Fibroblast of the conjunctiva (primary cell): ENCODE results near the gene HSF2BP.
"Not testable (repeated sequence)": the region's sequence is repeated elsewhere in the genome, so short reads cannot be mapped to it uniquely, and the experiment has no call there.

ENCODE experiments used
- DNase-seq: peaks from one replicate; pipeline ENCODE4 v3.0.0-alpha.2; 2010; ENCODE audit warnings: low read depth

HSF2BP gene

DNA sequence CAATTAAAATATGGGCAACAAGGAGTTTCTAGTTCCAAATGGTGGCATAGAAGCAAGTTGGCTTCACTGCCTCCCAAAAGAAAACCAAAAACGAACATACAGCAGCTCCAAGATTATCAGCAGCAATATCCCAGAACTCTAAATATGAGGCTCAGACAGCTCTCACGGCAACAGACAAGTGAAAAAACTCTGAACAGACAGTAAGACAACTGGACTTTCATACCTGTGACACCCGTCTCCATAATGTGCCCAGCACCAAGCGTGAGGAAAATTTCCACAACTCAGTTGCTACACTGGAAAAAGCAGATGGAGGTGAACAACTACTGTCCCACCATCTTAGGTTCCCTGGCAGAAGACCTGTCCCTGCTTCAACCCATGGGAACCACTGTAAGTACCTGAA is 39.9 kb downstream of the HSF2BP start:
- DNase-seq: no peak

DNA sequence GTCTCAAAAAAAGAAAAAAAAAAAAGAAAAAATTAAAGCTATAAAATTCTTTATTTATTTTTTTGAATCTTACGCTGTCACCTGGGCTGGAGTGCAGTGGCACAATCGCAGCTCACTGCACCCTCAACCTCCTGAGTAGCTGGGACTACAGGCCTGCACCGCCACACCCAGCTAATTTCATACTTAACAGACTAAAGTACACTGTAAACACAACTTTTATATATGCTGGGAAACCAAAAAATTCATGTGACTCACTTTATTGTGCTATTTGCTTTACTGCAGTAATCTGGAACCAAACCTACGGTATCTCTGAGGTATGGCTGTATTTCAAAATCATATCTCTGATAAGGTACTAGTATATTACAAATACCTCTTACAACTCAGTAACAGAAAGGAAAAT is 40.3 kb downstream of the HSF2BP start:
- no peak for DNase-seq

DNA sequence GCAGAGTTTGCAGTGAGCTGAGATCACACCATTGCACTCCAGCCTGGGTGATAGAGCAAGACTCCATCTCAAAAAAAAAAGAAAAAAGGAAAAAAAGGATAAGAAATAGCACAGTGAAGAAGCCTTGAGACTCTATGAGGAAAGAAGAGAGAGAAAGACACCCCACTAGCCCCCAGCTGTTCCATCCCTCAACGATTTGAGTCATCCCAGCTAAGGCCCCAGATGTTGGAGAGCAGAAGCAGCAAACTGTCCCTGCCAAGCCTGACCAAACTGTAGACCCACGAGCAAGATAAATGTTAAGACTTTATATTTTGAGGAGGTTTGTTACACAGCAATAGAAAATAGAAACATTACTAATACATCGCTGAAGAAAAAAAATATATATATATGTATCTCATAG is 42.4 kb downstream of the HSF2BP start:
- DNase-seq: not testable (repeated sequence)

DNA sequence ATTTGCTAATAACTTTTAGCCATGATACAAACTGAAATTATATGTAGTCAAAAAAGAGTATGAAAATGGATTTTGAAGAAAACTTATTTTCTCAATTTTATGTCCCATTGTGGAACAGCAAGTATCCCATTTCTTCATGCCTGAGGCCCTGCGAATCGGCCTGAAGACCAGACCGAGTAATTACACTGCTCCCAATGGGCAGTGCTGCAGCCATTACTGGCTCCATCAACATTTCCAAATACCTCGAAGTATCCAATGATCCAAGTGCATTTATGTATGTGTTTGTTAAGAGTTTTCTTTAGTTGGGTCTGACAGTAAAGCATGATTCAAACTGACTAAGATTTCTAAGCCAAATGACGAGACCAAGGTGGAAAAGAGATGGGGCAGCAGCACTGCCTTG is 44.4 kb downstream of the HSF2BP start:
- DNase-seq: no peak

DNA sequence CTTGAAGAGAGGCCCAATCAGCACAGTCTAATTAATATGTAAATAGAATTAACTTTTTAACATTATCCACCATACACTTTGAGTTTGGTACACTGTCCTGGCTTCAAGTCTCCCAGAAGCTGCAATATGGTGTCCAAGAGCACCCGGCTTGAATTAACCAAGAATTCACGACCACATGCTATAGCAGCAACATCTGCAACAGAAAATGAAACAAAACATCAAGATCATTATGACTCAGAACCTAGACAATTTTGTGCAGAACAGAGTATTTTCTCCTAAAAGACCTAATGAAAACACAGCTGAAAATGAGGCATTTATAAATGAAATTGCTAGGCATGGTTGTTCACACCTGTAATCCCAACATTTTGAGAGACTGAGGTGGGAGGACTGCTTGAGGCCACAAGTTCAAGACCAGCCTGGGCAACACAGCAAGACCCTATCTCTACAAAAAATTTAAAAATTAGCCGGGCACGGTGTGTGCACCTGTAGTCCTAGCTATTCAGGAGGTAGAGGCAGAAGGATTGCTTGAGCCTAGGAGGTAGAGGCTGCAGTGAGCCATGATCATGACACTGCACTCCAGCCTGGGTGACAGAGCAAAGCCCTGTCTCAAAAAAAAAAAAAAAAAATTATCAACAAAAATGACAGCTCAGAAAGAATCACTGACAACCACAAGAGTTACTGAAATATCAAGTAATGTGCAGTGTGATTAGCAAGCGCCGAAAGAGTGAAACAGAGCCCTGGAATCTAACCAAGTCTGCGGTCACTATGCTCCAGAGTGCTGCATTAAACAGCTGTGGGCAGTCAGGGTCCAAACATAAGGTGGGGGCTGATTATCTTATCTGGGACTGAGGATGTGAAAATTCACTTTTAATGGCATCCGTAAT is 45.3 kb downstream of the HSF2BP start:
- peak; percentile 39 for DNase-seq

DNA sequence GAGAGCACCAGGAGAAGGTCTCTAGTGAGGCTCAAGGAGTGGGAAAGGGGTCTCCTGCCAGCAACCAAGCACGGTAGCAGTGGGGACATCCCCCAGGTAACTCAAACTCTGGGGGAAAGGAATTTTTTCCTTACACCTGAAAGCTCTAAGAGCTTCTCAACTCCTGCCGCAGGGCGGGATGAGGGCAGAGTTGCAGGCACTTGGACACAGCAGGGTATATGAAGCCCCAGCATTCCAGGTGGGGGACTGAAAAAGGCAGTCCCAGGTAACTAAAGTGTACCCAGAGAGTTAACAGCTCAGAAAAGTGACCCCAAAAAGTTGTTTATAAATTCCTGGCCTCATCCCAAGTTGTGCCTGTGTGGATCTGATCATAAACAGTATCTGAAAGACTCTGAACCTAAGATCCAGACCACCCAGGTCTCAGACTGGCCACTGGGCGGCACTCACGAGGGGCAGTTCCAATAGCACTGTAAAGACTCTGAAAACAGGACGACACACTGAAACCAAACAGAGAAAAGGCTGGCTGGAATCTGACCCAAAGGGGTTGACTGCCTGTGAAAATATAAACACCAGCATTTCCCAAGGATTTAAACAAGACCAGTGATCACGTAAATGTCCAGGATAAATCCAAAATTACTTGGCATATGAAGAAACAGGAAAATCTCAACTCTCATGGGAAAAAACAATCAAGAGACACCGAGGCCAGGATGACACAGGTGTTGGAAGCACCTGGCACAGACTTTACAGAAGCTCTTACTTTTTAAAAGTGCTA is 47.5 kb downstream of the HSF2BP start:
- peak; percentile 40 for DNase-seq

DNA sequence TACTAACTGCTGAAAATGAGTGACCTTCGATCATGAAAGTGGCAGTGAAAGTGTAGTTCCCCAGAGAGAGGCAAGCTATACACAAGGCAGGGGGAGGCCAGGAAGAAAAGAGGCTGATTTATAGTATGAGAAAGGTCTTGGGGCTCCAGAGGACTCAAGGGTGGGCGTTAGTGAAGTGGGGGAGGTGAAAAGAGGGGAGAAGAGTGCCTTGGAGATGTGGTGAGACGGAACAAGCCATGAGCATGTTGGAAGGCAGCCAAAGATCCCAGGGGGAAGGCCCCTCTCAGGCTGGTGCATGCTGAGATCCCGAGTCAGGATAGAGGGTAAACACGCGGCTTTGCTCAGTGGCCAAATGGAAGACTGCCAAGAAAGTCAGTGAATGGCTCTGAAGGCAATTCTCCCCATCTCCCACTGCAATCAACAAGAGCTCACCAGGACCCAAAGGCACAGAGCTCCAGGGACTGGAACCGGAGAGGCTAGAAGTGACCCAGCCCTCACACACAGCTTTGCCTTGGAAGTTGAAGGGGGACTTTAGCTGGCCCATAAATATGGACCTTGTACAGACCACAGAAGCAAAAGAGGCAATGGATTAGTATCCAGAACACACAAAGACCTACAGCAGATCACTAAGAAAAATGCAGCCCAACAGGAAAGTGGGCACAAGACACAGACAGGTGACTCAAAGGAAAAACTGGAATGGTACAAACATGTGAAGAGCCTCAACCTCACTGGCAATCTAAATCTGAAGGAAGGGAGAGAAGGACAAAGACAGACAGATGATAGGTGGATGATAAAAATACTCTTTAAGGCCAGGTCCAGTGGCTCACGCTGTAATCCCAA is 49.6 kb downstream of the HSF2BP start:
- DNase-seq: peak; percentile 40

DNA sequence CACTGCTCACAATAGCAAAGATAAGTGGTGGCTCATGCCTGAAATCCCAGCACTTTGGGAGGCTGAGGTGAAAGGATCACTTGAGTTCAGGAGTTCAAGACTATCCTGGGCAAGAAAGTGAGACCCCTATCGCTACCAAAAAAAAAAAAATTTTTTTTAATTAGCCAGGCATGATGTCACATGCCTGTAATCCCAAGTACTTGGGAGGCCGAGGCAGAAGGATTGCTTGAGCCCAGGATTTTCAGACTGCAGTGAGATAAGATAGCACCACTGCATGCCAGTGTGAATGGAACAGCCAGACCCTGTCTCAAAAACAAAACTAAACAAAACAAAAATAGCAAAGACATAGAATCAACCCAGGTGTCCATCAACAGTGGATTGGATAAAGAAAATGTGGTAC is 50.6 kb downstream of the HSF2BP start:
- no peak for DNase-seq

DNA sequence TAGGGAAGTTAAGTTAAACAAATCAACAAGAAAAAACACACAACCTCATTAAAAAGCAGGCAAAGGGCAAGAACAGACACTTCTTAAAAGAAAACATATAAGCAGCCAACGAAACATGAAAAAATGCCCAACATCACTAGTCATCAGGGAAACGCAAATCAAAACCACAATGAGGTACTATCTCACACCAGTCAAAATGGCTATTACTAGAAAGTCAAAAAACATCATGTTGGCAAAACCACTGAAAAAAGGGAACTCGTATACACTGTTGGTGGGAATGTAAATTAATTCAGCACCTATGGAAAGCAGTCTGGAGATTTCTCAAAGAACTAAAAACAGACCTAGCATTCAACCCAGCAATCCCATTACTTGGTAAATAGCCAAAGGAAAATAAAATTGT is 51.1 kb downstream of the HSF2BP start:
- DNase-seq: peak; percentile 22

DNA sequence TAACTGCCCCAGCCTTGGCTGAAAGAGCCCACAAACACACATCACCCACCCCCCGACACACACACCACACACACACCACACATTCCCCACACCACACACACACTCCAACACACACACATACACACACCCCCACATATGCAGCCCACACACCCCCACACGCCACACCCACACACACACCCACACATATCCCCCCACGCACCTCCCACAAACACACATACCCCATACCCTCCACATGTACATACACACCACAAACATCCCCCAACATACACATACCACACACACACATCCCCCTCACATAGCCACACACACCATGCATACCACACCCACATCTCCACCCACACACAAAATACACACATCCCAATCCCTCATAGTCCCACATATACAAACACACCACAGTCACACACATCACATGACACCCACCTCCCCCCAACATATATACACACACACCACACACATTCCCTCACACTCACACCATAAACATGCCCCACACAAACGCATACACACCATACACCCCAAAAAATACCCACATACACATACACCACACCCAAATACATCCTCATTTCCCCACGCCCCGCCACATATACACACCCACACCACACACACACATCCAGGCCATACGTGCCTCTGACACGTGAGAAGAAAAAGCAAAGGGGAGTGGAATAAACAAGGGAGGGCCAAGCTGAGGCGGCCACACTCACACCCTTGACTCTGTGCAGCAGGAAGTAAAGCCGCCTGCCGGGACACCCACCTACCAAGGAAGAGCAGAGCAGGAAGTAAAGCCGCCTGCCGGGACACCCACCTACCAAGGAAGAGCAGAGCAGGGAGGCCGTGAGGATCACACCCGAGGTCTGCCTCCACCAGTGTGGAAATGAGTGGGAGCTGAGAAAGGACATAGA is 53.7 kb downstream of the HSF2BP start:
- DNase-seq: no peak

DNA sequence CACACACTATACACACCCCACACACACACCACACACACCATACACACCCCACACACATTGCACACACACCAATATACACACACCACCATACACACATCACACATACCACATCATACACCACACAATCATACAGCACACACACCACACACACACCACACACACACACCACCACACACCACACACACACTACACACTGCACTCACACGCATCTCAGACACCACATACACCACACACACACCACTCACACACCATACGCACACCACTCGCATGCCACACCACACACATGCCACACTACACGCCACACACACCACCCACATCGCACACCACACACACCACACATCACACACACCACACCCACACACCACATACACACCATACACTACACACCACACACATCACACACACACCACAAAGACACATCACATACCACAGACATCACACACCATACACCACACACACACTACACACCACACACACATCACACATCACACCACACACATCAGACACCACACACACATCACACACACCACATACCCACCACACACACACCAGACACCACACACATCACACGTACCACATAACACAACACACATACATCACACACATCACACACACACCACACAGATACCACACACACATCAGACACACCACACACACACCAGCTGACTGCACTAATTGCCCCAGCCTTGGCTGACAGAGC is 54.6 kb downstream of the HSF2BP start:
- DNase-seq: no peak

DNA sequence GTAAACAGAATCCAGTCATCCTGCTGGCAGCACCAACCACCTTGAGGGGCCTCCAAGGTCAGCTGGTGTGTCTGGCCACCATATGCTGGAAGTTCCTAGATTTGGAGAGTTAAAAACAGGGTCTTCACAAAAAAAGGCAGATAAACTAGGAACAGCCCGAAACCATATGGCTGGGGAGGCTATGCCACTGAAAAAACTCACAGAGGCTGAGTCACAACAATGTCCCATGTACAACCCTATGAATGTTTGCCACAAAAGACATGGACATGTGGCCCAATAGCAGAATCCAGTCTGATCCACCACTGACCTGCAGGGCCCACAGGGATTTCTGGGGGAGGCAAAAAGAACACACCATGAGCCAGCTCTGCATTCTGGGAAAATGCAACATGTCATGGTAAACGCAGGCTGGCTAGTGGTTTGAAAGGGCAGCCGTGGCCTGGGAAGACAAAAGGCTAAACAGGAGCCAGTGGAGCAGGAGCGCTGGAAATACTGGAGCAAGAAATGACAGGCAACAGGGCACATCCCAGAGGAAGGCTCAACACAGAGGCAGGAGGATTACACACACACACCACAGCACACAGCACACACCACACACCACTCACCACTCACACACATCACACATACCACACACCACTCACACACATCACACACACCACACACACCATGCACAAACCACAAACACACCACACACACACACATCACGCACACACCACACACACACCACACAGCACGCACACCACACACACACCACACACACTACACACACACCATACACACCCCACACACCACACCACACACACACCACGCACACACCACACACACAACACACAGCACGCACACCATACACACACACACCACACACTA is 55.4 kb downstream of the HSF2BP start:
- DNase-seq: peak; percentile 29

DNA sequence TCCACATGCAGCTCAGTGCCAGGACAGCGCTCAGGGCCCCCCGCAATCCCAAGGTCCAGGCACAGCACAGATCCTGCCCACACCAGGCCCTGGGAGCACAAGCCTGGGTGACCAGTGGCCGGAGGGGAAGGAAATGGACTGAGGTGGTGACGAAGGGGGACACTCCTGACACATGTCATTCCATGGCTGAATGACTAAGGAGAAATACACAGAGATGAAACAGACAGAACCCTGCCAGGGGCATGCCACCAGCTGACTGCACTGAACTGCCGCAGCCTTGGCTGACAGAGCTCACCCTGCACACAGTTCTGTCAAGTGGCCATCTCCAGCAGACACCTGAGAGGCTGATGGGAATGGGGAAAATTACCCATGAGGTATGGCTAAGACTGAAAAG is 56.1 kb downstream of the HSF2BP start:
- no peak for DNase-seq

DNA sequence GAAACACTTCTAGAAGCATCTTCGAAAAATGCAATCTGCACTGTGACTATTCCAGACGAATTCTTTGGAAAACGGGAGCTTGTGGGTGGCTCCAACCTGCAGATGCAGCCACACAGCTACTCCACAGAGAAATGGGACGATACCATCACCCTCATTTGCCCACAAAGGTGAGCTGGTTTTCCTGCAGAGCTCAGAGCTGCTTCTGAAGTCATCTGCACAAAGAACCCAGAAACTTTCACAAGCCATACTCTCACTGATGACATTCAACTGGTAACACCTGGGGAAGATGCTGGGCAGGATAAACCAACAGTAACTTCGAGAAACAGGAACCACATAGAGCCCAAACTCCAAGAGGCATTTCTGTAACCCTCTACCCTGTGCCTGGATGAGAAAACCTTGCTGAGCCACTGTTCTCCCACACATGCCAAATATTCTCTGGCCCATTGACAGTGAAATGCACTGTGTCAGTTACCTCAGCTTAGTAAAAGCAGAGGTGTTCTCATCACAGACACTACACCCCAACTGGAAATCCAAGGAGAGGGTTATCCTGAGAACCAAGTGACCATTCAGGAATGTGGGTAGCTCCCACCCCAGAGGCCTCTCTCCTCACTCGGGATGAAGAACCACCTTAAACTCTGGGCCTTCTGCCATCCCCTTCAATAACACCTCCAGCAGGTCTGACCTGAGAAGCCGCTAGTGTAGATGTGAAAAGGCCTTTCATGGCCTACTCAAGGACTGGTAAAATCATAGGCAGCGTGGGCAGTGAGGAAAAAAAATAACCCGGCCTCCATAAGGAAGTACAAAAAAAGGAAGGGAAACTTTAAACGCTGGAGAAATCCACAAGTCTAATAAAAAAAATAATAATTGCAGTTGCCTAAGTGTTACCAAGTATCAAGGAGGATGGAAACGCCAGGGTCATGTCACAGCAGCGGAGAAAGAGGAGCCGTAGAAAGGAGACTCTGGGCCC is 56.7 kb downstream of the HSF2BP start:
- DNase-seq: no peak

DNA sequence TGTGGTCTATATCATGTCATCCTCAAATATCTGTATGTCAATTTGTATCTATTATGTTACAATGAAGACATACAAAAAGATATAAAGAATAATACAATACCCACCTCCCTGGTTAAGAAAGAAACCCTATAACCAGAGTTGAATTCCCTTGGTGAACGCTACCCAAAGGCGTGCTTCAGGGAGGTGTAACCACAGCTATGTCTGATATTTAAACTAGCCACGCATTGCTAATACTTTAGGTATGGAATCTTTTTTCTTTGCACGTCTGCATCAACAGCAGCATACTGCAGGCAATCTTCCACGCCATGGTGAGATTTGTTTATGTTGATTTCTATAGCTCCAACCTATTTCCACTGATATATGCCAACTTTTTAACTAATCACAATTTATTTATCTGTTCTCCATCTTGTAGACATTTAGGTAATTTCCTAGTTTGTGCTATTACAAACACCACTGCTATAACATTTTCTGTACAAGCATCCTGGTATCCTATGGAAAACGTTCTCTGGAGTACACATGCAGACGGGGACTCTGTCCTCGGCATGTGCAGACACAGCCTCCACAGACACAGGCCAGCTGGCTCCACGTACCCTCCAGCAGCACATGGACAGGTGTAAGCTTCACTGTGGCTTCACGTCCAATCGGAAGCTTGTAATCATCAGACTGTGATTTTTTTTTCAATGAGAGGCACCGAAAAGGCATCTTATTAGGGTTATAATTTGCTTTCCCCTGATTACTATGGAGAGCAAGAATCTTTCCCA is 58.5 kb downstream of the HSF2BP start:
- DNase-seq: peak; percentile 62

DNA sequence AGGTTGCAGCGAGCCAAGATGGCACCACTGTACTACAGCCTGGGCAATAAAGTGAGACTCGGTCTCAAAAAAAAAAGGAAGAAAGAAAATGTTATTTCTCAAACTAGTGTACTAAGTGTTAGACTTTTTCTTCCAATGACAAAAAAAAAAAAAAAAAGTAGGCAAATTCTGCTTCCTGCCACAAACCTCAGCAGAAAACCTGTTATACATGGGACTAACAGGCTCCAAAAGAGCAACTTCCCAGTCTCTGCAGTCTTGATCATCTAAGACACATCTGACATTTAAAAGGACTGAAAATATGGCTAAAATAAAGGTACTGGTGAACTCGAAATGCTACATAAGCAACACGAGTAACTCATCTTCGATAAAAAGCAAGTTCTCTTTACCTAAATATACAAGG is 59.6 kb downstream of the HSF2BP start:
- DNase-seq: no peak

DNA sequence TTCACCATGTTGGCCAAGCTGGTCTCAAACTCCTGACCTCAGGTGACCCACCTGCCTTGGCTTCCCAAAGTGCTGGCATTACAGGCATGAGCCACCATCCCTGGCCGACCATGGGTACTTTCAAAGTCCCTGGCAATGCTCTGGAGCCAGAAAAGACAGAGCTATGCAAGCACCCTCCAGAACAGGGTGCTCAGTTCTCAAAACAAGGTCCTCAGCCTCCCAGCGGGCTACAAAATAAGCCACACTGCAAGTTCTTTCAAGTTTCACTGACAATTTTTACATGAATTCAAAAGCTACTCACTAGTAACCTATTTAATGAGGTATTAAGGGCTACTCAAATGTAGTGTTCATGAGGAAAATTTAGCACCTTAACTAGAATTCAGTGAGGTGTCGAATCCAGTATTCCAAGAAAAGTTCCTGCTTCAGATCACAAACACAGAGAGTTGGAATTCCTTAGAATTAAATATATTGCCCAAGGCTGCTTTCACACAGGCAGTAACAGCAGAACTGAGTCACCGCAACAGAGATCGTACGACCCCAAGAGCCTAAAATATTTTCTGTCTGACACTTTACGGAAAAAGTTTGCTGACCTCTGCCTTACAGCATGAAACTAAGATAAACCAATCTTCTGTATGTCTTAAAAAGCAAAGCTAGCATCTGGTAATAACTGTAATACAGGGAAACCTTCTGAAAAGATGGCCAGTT is 60.7 kb downstream of the HSF2BP start:
- DNase-seq: peak; percentile 43
